OCI-M2 (cell line): ENCODE data around the gene CASP10.

ENCODE experiments used
- DNase-seq: peaks from one replicate; lab custom pipeline; 2025; ENCODE audit not compliant: unreplicated experiment; lab: John Stamatoyannopoulos, UW

CASP10 gene

DNA sequence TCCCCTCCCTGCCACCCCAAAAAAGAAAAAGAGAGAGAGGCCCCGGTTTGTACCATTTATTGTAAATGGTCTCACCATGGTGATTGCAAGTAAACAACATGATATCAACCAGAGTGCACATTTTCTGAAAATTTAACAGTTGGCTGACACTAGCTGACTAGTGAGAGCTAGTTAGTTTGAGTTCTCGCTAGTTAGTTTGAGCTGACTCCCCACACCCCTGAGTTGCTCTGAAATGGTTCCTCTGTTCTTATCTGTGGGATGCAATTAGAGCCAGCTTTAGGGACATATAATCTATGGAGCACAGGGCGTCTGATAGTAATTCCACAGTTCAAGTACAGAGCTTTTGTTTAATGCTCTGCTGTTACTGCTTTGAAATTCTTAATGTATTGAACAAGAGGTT, 13.1 kb downstream of the CASP10 start:
- no peak for DNase-seq

DNA sequence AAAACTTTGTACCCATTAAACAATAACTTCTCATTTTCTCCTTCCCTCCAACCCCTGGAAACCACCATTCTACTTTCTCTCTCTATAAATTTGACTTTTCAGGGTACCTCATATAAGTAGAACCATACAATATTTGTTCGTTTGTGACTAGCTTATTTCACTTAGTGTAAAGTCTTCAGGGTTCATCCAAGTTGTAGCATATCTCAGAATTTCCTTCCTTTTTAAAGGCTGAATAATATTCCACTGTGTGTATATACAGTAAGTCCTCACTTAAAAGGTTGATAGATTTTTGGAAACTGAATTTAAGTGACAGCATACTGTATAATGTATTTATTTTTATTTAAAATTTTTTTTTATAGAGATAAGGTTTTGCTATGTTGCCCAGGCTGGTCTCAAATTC, 13.9 kb downstream of the CASP10 start:
- DNase-seq, result no peak

DNA sequence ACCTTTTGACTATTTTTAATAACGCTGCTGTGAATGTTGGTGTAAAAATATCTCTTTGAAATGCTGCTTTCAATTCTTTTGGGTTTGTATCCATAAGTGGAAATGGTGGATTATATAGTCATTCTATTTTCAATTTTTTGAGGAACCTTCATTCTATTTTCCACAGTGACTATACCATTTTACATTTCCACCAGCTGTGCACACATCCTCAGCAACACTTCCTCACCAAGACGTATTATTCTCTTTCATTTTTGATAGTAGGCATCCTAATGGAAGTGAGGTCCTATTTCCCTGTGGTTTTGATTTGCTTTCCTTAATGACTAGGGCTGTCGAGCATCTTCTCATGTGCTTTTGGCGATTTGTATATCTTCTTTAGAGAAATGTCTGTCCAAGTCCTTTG, 14.8 kb downstream of the CASP10 start:
- DNase-seq, result no peak

DNA sequence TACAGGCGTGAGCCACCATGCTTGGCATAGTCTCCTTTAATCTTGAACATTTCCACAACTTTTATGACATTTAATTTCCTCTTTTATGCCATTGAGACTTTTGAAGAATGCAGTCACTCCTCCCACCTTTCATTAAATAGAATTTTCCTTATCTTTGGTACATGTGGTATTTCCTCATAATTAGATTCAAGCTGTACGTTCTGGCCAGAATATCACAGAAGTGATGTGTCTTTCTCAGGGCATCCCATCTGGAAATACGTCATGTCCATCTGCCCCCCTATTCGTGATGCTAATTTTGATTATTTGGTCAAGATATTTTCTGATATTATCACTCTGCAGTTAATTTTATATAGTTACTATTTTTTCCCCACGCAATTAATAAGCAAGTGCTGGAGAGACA, 16.9 kb downstream of the CASP10 start:
- no peak for DNase-seq

DNA sequence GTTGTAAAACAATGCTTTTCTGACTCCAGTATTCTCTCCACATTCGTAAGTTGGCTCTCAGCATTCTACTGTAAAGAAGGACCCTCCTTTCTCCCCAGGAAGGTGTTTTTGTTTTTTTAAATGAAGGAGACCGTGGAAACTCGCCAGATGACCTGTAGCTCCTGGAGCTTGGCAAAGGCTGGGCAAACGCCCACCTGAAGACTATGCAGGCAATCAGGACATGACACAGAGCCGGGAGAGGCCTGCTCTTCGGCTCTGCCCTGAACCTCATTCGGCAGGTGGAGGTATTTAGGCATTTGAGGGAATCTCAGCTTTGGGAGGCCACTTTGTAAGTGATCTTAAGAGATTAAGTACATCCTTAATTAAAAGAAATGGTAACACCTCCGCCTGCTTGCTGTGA, 17.4 kb downstream of the CASP10 start:
- DNase-seq, result no peak

DNA sequence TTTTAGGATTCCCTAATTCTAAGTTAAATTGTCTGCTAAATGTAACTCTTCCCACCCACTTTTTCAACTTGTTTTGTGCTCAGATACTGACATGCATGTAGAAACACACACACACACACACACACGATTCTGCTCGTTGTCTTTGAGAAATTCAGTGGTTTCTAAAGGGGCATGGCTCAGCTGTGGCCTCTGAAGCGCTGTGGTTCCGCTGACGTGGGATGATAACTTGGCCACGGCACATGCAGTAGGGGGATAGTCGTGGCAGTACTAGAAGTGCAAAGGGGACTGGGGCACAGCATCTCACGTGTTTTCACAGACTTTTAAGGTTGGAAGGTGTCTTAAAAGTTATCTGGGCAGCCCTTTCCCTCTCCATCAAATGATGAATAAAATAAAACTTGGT, 18.4 kb downstream of the CASP10 start:
- no peak for DNase-seq

DNA sequence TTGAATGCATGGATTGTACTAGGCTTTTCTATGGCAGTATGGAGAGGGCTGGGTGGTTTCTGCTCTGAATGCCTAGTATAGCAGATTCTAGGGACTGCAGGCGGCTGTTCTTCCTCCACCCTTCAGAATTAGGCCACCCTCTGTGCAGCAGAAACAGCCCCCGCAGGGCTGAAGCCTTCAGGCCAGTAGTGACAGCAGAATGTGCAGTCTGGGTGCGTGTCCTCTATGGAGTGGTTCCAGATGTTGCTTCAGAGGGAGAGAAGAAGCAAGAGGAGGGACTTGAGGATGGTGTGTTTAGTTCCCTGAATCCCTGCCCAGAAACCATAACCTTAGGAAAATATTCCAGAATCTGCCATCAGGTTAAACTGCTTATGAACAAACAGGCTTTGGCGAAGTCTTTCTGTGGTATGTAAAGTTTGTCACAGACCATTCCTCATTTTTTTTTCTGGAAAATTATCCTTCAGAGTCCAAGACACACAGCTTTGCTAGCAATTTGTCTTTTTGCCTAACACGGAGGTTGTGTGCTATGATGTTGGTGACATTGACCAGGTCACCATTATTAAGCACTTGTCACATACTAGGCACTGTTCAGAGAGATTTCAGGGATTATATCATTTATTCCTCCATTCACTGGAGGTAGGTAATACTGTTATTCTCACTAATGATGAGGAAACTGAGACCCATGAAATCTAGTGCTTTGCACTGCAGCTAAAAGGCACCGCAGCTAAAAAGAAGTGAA, 21.1 kb downstream of the CASP10 start:
- DNase-seq, result no peak

DNA sequence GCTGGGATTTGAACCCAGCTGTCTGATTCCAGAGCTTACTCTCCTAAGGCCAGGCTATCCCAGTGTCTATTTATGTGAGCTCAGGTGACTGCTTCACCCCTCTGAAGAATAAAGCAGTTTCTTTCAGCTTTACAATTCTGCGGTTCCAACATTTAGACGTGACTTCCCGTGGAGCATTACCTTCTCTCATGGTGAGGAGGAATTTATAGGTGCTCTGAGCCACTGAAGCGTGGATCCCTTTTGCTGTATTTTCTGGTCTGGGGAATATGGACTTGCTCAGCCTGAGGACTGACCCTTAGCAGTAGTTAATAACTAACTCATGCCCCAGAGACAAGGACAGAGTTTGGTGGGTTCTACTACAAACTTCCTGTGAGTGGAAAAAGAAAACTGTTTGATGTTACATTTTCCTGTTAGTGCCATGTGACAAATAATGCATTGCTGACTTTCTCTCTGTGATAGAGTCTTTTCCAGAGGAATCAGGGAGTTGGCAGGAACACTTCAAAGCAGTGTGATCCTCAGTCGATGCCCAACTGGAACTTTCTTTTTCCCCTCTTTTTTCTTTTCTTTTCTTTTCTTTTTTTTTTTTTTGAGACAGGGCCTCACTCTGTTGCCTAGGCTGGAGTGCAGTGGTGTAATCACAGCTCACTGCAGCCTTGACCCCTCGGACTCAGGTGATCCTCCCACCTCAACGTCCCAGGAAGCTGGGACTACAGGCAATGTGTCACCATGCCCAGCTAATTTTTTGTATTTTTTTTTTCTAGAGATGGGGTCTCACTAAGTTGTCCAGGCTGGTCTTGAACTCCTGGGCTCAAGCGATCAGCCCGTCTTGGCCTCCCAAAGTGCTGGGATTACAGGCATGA, 21.9 kb downstream of the CASP10 start:
- no peak for DNase-seq

DNA sequence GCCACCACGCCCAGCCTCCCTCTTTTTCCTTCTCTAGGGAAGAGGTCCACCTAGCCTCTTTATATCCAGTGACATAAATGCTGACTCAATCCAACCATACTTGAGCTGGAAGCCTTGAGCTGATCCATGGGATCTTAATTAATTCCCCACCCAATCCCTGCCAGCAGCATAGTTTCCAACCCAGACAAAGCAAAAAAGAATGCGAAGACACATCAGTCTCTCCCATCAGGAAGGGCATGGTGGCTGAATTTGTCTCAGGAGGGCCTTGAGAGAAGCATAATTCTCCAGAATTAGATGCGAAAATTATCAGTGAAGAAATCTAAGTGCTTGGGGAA, 22.5 kb downstream of the CASP10 start:
- no peak for DNase-seq

DNA sequence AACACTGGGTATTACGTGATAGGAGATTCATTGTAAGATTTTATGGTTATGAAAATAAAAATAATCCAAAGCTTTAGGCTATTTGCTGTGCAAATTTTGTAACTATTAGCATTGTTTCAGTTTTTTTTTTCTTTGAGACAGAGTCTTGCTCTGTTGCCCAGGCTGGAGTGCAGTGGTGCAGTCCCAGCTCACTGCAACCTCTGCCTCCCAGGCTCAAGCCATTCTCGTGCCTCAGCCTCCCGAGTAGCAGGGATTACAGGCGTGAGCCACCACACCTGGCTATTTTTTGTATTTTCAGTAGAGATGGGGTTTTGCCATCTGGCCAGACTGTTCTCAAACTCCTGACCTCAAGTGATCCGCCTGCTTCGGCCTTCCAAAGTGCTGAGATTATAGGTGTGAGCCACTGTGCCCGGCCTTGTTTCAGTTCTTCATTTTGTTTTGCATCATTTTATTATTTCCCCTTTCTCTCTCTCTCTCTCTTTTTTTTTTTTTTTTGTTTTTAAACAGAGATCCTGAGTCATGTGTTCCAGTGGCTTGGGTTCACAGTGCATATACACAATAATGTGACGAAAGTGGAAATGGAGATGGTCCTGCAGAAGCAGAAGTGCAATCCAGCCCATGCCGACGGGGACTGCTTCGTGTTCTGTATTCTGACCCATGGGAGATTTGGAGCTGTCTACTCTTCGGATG, 25.8 kb downstream of the CASP10 start:
- no peak for DNase-seq

DNA sequence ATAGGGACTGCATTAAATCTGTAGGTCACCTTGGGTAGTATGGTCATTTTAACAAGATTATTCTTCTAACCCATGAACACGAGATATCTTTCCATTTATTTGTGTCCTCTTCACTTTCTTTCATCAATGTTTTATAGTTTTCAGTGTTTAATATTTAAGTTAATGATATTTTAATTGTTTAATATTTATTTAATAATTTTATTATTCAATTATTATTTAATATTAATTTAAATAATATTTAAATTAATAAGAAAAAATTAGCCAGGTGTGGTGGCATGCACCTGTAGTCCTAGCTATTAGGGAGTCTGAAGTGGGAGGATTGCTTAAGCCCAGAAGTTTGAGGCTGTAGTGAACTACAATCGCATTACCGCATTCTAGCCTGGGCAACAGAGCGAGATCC, 33.0 kb downstream of the CASP10 start:
- no peak for DNase-seq

DNA sequence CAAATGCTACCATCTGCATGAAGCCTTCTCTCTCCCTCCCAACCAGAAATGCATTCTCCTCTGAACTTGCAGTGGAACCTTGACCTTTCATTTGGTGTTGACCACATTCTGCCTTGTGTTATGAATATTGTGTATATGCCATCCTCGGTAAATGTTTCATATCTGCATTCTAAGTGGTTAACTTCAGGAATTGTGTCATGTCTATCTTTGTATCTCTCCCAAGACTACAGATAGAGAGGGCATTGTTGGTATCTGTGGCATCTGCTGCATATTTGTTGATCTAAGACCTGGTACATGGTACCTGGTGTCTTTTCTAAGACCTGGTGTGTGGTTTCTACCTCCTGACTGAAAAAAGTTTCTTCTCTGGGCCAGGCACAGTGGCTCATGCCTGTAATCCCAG, 34.0 kb downstream of the CASP10 start:
- DNase-seq, result no peak

DNA sequence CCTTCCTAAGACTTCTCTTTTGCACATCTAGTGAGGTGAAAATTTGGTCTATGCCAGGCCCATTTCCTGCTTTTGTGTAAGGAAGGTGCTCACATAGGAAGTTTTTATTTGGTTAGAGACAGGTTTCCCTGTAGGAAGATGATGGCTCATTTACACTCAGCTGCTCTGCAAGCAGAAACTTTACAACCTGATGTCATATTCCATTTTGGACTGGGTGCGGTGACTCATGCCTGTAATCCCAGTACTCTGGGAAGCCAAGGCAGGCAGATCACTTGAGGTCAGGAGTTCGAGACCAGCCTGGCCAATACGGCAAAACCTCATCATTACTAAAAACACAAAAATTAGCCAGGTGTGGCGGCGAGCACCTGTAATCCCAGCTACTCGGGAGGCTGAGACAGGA, 35.8 kb downstream of the CASP10 start:
- DNase-seq, result no peak

DNA sequence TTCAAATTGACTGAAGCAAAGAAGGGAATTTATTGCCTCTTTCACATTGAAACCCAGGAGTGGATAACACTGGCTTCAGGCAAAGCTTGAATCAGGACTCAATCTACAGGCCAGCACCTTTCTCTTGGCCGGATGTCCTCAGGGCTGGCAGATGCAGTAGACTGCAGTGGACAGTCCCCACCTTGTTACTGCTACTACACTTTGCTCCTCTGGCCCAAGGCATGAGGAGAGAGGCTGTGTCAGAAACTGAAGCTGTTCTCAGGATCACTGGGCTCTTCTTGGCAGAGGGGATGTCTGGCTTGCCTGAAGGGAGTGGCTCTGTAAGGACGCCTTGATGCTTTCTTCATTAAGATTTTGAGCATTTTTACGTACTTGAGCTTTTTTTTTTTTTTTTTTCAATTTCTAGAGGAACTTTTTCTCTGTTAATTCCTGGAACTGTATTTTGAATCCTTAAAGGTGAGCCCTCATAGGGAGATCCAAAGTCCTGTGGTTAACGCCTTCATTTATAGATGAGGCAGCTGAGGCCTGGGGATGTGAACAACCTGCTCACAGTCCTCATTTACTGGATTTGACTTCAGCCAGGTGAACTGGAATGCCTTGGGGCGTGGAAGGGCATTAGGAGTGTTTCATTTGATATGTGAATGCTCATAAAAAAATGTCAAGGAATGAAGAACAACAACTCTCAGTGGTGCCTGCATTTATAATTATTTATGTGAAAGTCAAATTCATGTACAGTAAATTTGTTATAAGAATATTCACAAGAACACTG, 36.6 kb downstream of the CASP10 start:
- no peak for DNase-seq

DNA sequence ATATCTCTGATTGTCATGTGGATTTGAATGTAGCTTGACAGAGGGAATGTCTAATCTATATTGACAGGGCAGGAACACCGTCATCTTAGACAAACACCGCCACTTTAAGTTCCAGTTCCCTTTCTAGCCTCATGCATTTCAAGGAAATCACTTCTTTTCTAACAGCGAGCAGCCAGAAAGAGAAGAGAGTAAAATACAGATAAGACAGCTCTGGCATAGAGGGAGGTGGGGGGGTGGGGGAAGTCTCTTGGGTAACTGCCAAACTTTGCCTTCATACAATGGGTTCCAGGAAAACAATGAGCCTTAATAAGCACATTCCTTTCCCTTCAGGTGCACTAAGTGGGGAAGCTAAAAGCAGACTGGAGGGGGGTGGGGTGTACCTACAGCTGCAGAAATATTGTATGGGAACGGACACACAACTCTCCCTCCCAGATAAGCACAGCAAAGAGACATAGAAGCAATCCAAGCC, 37.2 kb downstream of the CASP10 start:
- peak; percentile 34 for DNase-seq

DNA sequence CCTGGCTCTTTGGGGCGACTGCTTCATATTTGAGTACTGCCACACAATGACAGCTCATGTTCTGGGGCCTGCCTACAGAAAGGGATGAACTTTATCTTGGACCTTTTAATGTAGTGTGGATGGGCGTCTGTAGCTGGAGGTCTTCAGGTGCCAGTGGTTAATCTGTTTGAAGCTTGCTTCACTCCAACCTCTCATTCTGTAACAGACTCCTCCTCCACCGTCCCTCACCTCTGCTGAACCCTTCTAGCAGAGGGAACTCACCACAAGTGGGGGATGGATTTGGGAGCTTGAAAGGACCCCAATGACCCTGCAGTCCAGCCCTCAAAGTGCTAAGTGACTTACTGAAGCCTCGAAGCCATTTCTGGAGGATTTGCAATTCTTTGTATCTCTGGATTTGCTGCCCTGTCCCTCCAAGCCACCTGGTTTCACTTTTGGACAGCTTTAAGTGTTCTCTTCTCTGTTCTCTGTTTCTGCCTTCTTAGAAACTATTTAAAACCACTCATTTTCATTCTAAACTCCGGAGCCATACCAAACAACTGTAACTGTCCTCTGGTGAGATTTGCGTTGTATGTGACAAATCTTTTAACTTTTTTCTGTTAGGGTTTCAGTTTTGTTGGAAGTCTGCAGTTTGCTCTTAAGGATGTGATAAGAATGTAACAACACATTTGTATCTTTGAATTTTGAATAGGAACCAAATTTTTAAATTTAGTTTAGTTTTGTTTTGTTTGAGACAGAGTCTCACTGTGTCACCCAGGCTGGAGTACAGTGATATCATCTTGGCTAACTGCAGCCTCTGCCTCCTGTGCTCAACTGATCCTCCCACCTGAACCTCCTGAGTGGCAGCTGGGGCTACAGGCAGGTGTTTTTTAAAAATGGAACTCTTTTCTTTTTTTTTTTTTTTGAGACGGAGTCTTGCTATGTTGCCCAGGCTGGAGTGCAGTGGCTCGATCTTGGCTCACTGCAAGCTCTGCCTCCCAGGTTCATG, 40.4 kb downstream of the CASP10 start:
- no peak for DNase-seq

DNA sequence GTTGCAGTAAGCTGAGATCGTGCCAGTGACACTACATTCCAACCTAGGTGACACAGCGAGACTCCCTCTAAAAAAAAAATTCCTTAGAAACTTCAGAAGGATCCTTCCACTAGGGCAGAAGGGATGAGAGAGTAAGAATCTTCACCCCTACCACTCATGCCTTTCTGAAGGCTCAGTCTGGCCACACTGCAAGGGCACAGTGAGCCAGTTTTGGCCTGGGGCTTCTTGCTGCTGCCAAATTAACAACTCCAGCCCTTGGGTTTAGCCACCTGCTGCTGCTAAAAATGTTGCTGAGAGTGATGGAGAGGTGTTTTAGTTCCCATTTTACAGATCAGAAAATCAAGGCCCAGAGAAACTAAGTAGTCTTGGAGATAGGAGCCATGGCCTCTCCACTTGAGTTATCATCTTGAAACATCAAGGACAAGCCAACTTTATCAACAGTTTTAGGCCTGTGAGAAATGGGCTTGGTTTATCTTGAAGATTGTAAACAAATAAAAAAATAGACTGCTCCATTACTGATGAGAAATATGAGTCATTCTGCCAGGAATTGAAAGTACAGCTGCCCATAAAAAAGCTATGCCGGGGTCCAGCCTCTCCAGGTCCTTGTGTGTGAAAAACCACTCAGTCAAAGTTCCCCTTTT, 45.5 kb downstream of the CASP10 start:
- no peak for DNase-seq

DNA sequence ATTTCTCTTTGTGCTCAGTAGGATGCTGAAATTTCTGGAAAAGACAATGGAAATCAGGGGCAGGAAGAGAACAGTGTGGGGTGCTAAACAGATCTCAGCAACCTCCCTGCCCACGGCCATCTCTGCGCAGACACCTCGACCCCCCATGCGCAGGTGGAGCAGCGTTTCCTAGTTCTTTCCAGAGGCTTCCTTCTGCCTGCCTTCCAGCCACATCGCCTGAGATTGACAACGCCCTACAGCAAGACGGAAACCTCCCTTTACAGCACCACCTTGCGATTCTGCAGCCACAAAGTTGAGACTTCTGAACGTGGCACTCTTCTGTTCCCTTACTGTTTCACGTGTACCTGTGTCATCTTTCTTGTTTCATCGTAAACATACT, 46.0 kb downstream of the CASP10 start:
- no peak for DNase-seq

DNA sequence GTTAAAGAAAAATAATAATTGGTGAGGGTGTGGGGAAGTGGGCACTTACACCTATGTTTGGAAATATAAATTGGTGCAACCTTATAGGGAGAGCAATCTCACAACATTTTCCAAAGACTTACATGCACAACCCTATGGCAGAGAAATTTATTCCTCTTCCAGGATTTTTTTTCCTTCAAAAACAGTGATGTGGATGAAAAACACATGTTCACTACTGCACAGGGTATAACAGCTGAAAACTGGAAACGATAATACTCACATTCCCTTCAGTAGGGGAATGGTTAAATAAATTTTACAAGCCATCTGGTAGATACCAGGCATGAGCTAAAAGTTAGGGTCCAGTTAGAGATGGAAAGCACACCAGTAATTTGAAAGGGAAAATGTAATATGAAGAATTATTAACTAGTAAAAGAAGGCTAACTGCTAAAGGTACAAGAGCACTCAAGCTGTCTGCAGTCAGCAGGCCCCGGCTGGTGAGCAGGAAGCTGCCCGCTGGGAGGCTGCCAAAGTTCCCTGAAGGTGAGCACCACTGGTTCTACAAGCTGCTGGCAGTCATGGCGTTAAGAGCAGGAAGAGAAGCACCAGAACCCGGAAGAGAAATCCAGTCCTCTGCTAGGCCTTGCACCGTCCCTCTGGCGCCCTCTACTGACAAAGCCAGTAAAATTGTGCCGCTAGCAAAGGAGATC, 49.0 kb downstream of the CASP10 start:
- DNase-seq, result peak; percentile 74
